H9 (cell line): Measurements from ENCODE around the gene DNAJA2. TPM values are rescaled to one million over a fixed set of nuclear protein-coding genes. Genes with fewer than 3 reads are reported as not detected.

Experiments
- DNase-seq: peaks from one replicate; pipeline ENCODE4 v3.0.0-alpha.2; 2017
- H2AFZ ChIP-seq: one replicate; pipeline ENCODE4 v1.6.1; 2013; ENCODE audit warnings: mild to moderate bottlenecking, low read length, control low read depth, moderate library complexity
- H2AK5ac ChIP-seq: 2 replicates; pipeline ENCODE4 v1.6.1; 2013; ENCODE audit warnings: low read length, control low read depth, mixed read lengths; ENCODE audit not compliant: insufficient read length
- H2BK120ac ChIP-seq: one replicate; pipeline ENCODE4 v1.6.1; 2013; ENCODE audit warnings: low read depth, mild to moderate bottlenecking, low read length, control low read depth, inconsistent platforms; ENCODE audit not compliant: poor library complexity, severe bottlenecking
- H2BK12ac ChIP-seq: 2 replicates; pipeline ENCODE4 v1.6.1; 2013; ENCODE audit warnings: low read length, control low read depth, mixed read lengths, low read depth; ENCODE audit not compliant: insufficient read length
- H2BK15ac ChIP-seq: 2 replicates; pipeline ENCODE4 v1.6.1; 2013; ENCODE audit warnings: low read depth, low read length, control low read depth
- H2BK20ac ChIP-seq: one replicate; pipeline ENCODE4 v1.6.1; 2013; ENCODE audit warnings: low read depth, mild to moderate bottlenecking, low read length, control low read depth, inconsistent platforms; ENCODE audit not compliant: poor library complexity, severe bottlenecking
- H2BK5ac ChIP-seq: 2 replicates; pipeline ENCODE4 v1.6.1; 2013; ENCODE audit warnings: low read length, control low read depth, mixed read lengths; ENCODE audit not compliant: insufficient read length
- H3K14ac ChIP-seq: 2 replicates; pipeline ENCODE4 v1.6.1; 2013; ENCODE audit warnings: low read length, control low read depth; ENCODE audit not compliant: insufficient read depth
- H3K18ac ChIP-seq: 2 replicates; pipeline ENCODE4 v1.6.1; 2013; ENCODE audit warnings: low read depth, mild to moderate bottlenecking, mixed read lengths, low read length, control low read depth; ENCODE audit not compliant: insufficient read length
- H3K23ac ChIP-seq: 2 replicates; pipeline ENCODE4 v1.6.1; 2013; ENCODE audit warnings: low read length, control low read depth, mixed read lengths, low read depth; ENCODE audit not compliant: insufficient read length
- H3K23me2 ChIP-seq: 2 replicates; pipeline ENCODE4 v1.6.1; 2013; ENCODE audit warnings: low read depth, mild to moderate bottlenecking, mixed read lengths, low read length, control low read depth; ENCODE audit not compliant: insufficient read length, poor library complexity, severe bottlenecking
- H3K27ac ChIP-seq: 2 replicates; pipeline ENCODE4 v1.5.1; 2013; ENCODE audit warnings: low read length, control low read depth, mixed read lengths, low read depth; ENCODE audit not compliant: insufficient read length
- H3K27me3 ChIP-seq: 2 replicates; pipeline ENCODE4 v1.6.1; 2013; ENCODE audit warnings: low read length, control low read depth, inconsistent platforms; ENCODE audit not compliant: insufficient read depth
- H3K4ac ChIP-seq: 2 replicates; pipeline ENCODE4 v1.6.1; 2013; ENCODE audit warnings: low read depth, mild to moderate bottlenecking, control low read depth, inconsistent platforms, low read length, moderate library complexity
- H3K4me1 ChIP-seq: 2 replicates; pipeline ENCODE4 v1.6.1; 2013; ENCODE audit warnings: low read length, control low read depth, inconsistent platforms; ENCODE audit not compliant: insufficient read depth
- H3K4me2 ChIP-seq: 2 replicates; pipeline ENCODE4 v1.6.1; 2013; ENCODE audit warnings: low read length, control low read depth, mixed read lengths; ENCODE audit not compliant: insufficient read length, insufficient read depth
- H3K56ac ChIP-seq: 2 replicates; pipeline ENCODE4 v1.6.1; 2013; ENCODE audit warnings: low read depth, mild to moderate bottlenecking, mixed read lengths, low read length, control low read depth; ENCODE audit not compliant: insufficient read length
- H3K79me1 ChIP-seq: 2 replicates; pipeline ENCODE4 v1.6.1; 2013; ENCODE audit warnings: low read depth, mild to moderate bottlenecking, moderate library complexity, low read length, control low read depth, inconsistent platforms; ENCODE audit not compliant: insufficient read depth, poor library complexity, severe bottlenecking
- H3K79me2 ChIP-seq: 2 replicates; pipeline ENCODE4 v1.6.1; 2013; ENCODE audit warnings: low read length, control low read depth, inconsistent platforms; ENCODE audit not compliant: insufficient read depth
- H3K9ac ChIP-seq: 2 replicates; pipeline ENCODE4 v1.6.1; 2013; ENCODE audit warnings: low read length, control low read depth, mixed read lengths; ENCODE audit not compliant: insufficient read length; ENCODE audit errors: extremely low read depth
- H3K9me3 ChIP-seq: one replicate; pipeline ENCODE4 v1.6.1; 2013; ENCODE audit warnings: low read depth, low read length, inconsistent platforms; ENCODE audit not compliant: control insufficient read depth
- H3T11ph ChIP-seq: one replicate; pipeline ENCODE4 v1.6.1; 2013; ENCODE audit warnings: mild to moderate bottlenecking, low read length, control low read depth, inconsistent platforms
- H4K20me1 ChIP-seq: one replicate; pipeline ENCODE4 v1.6.1; 2013; ENCODE audit not compliant: control insufficient read depth, insufficient read length, insufficient read depth
- H4K5ac ChIP-seq: 2 replicates; pipeline ENCODE4 v1.6.1; 2013; ENCODE audit warnings: low read depth, mild to moderate bottlenecking, mixed read lengths, low read length, control low read depth; ENCODE audit not compliant: insufficient read length
- H4K8ac ChIP-seq: replicated peaks from 2 replicates; pipeline ENCODE4 v1.6.1; 2013; ENCODE audit warnings: low read length, control low read depth, mixed read lengths, low read depth; ENCODE audit not compliant: insufficient read length
- H4K91ac ChIP-seq: 2 replicates; pipeline ENCODE4 v1.6.1; 2013; ENCODE audit warnings: low read depth, mild to moderate bottlenecking, moderate library complexity, mixed read lengths, low read length, control low read depth; ENCODE audit not compliant: insufficient read length
- H3K27ac Mint-ChIP-seq, 3 experiments: 2 replicates in 2 of 3; 3 replicates in 1 of 3; pipeline ENCODE4 v1.8.0; 2020 to 2021; ENCODE audit warnings: mixed read lengths in 3 of 3, mild to moderate bottlenecking in 1 of 3, moderate library complexity in 1 of 3
- H3K27me3 Mint-ChIP-seq: 2 replicates; pipeline ENCODE4 v1.8.0; 2021; ENCODE audit warnings: low read depth, mild to moderate bottlenecking, moderate library complexity, mixed read lengths
- H3K36me3 Mint-ChIP-seq, 3 experiments: 2 replicates in 2 of 3; 3 replicates in 1 of 3; pipeline ENCODE4 v1.8.0; 2020 to 2021; ENCODE audit warnings: low read depth in 3 of 3, mixed read lengths in 3 of 3; ENCODE audit not compliant: insufficient read depth in 1 of 3
- H3K4me1 Mint-ChIP-seq, 2 experiments: 2 replicates each; pipeline ENCODE4 v1.8.0; 2020; ENCODE audit warnings: mixed read lengths in 2 of 2
- H3K4me3 Mint-ChIP-seq, 2 experiments: 2 replicates in 1 of 2; 3 replicates in 1 of 2; pipeline ENCODE4 v1.8.0; 2020 to 2021; ENCODE audit warnings: mild to moderate bottlenecking in 2 of 2, mixed read lengths in 2 of 2, moderate library complexity in 1 of 2
- H3K9me3 Mint-ChIP-seq, 2 experiments: 2 replicates in 1 of 2; 3 replicates in 1 of 2; pipeline ENCODE4 v1.8.0; 2020; ENCODE audit warnings: mild to moderate bottlenecking in 2 of 2, mixed read lengths in 2 of 2, moderate library complexity in 1 of 2
- WGBS: extraction: QIAGEN DNeasy Blood & Tissue Kit; methylation state at CpG from one replicate; pipeline ENCODE4 v1.1.7; 2013; ENCODE audit warnings: missing lambda C conversion rate, low lambda C conversion rate, mixed read lengths; ENCODE audit not compliant: insufficient read length; ENCODE audit errors: extremely low coverage; 5-methylcytosine and 5-hydroxymethylcytosine counted together
- total RNA-seq: library from RNA; stranded (reverse); gene quantifications from 2 replicates; pipeline ENCODE4 v1.2.1, GENCODE V29; 2021
- TF ChIP-seq, protein P1 (sequence below): fragments of 200-600 bp; sonication (generic); conservative IDR thresholded peaks from 3 replicates; pipeline ENCODE4 v1.8.0; 2021; ENCODE audit warnings: antibody characterized with exemption, mild to moderate bottlenecking

DNAJA2 gene
- total RNA-seq, 1 experiment from 2014 or later = 102 TPM

DNA sequence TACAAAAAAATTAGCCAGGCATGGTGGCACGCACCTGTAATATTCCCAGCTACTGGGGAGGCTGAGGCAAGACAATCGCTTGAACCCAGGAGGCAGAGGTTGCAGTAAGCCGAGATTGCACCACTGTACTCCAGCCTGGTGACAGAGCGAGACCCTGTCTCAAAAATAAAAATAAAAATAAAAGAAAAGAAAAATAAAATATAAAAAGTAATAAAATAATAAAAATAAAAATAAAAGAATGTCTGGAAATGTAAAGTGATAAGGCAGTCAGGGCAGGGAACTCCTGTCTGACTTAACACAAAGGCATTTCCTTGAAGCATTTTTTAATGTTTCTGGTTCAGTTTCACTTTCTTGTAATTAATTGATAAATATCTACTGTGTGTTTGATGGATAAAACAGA is 34.7 kb upstream of the DNAJA2 start:
- Histone ChIP-seq H2AK5ac (no peak overlapping the region), H3K9me3 (no peaks in the 10 kb centered on the region), H4K91ac (no peak overlapping the region), H2BK20ac (no peak overlapping the region), H2BK120ac (no peak overlapping the region), H3K27me3 (no peaks in the 10 kb centered on the region), H2BK12ac (no peak overlapping the region), H2BK15ac (no peak overlapping the region), H3T11ph (no peak overlapping the region), H3K14ac (no peak overlapping the region), H3K23me2 (no peaks in the 10 kb centered on the region), H3K4ac (no peak overlapping the region), H3K23ac (no peak overlapping the region), H3K4me1 (no peaks in the 10 kb centered on the region), H2AFZ (no peak overlapping the region), H3K79me2 (no peaks in the 10 kb centered on the region), H4K20me1 (no peaks in the 10 kb centered on the region), H3K27ac (no peak overlapping the region), H4K8ac (no peak overlapping the region), H3K79me1 (no peaks in the 10 kb centered on the region), H4K5ac (no peak overlapping the region), H3K56ac (no peak overlapping the region), H3K4me2 (no peak overlapping the region), H2BK5ac (no peak overlapping the region), H3K18ac (no peak overlapping the region), H3K9ac (no peak overlapping the region)
- Mint-ChIP-seq H3K4me3 (no peak overlapping the region), H3K27me3 (no peaks in the 10 kb centered on the region), H3K27ac (no peak overlapping the region), H3K36me3 (no peaks in the 10 kb centered on the region), H3K4me1 (no peaks in the 10 kb centered on the region), H3K9me3 (peaks cover 6% of the 10 kb centered on the region in 2 experiments; a peak in 1 of 5 replicates)
- TF ChIP-seq, protein P1, sequence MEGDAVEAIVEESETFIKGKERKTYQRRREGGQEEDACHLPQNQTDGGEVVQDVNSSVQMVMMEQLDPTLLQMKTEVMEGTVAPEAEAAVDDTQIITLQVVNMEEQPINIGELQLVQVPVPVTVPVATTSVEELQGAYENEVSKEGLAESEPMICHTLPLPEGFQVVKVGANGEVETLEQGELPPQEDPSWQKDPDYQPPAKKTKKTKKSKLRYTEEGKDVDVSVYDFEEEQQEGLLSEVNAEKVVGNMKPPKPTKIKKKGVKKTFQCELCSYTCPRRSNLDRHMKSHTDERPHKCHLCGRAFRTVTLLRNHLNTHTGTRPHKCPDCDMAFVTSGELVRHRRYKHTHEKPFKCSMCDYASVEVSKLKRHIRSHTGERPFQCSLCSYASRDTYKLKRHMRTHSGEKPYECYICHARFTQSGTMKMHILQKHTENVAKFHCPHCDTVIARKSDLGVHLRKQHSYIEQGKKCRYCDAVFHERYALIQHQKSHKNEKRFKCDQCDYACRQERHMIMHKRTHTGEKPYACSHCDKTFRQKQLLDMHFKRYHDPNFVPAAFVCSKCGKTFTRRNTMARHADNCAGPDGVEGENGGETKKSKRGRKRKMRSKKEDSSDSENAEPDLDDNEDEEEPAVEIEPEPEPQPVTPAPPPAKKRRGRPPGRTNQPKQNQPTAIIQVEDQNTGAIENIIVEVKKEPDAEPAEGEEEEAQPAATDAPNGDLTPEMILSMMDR = no peak
- DNase-seq = no peak
- WGBS = no CpG with 5 or more reads among the region's 4 CpGs
